IMR-90 (cell line): ENCODE measurements around the gene SOX9.

Source experiments
- FOS ChIP-seq: fragments of 150-350 bp; IDR thresholded peaks from 2 replicates; pipeline ENCODE4 v1.6.1; 2016; ENCODE audit warnings: low read depth, low read length
- NFE2L2 ChIP-seq: fragments of 150-350 bp; IDR thresholded peaks from 2 replicates; pipeline ENCODE4 v1.6.1; 2016; ENCODE audit warnings: low read depth, mild to moderate bottlenecking, low read length
- POLR2A ChIP-seq: IDR thresholded peaks from 2 replicates; pipeline ENCODE4 v1.6.1; 2012; ENCODE audit warnings: mild to moderate bottlenecking, low read depth, low read length
- RCOR1 ChIP-seq: IDR thresholded peaks from 2 replicates; pipeline ENCODE4 v1.6.1; 2012; ENCODE audit warnings: mild to moderate bottlenecking, low read length, improper control_type of control experiment; ENCODE audit not compliant: insufficient replicate concordance
- RFX5 ChIP-seq: IDR thresholded peaks from 2 replicates; pipeline ENCODE4 v1.8.0; 2012; ENCODE audit warnings: low read depth, mild to moderate bottlenecking, low read length, moderate library complexity
- SMC3 ChIP-seq: fragments of 150-350 bp; IDR thresholded peaks from 2 replicates; pipeline ENCODE4 v1.6.1; 2016; ENCODE audit warnings: low read depth, mild to moderate bottlenecking, antibody characterized with exemption, low read length, moderate library complexity
- TF ChIP-seq, protein P1 (sequence below): conservative IDR thresholded peaks from 2 replicates; pipeline ENCODE4 v1.5.1; 2012; ENCODE audit warnings: mild to moderate bottlenecking, low read depth, low read length, improper control_type of control experiment

DNA sequence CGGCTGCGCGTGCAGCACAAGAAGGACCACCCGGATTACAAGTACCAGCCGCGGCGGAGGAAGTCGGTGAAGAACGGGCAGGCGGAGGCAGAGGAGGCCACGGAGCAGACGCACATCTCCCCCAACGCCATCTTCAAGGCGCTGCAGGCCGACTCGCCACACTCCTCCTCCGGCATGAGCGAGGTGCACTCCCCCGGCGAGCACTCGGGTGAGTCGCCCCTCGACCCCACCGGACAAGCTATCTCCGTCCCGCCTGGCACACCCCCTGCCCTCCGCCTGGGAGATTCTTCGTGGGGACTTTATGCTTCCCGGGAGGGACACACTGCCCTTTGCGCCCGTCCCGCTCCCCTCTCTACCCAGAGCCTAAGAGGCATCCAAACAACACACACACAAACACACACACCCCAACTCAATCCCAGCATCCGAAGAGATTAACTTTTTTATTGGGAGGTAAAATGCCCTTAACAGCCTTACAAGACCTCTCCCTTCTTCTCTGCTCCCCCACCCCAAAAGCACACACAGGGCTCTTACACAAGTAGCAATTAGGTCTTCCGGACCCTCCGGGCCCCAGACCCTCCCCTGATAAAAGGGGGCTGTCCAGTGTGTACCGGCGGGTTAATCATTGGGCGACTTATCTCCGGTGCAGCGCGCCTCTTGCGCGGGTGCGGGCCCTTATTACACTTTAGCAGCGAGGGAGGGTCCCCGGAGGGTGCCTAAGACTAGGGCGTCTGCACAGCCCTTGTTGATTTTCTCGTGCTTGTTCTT, 2.1 kb downstream of the SOX9 start:
- TF ChIP-seq POLR2A (peak; percentile 43), RFX5 (no peak), FOS (no peak), RCOR1 (no peak), NFE2L2 (no peak), SMC3 (no peak)
- TF ChIP-seq, protein P1, sequence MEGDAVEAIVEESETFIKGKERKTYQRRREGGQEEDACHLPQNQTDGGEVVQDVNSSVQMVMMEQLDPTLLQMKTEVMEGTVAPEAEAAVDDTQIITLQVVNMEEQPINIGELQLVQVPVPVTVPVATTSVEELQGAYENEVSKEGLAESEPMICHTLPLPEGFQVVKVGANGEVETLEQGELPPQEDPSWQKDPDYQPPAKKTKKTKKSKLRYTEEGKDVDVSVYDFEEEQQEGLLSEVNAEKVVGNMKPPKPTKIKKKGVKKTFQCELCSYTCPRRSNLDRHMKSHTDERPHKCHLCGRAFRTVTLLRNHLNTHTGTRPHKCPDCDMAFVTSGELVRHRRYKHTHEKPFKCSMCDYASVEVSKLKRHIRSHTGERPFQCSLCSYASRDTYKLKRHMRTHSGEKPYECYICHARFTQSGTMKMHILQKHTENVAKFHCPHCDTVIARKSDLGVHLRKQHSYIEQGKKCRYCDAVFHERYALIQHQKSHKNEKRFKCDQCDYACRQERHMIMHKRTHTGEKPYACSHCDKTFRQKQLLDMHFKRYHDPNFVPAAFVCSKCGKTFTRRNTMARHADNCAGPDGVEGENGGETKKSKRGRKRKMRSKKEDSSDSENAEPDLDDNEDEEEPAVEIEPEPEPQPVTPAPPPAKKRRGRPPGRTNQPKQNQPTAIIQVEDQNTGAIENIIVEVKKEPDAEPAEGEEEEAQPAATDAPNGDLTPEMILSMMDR = no peak; the same call in 1 of the 2 replicates
